SK-N-SH treated with all-trans-retinoic acid at 6 μM for 48 hours (cell line): ENCODE results near the gene CD163.

Experiments
- BACH2 ChIP-seq: fragments of 250-450 bp; sonication (Bioruptor Pico); IDR thresholded peaks from 2 replicates; pipeline ENCODE4 v1.9.0; 2021; ENCODE audit warnings: mild to moderate bottlenecking, borderline replicate concordance
- GLIS3 ChIP-seq: fragments of 250-450 bp; sonication (Bioruptor Pico); IDR thresholded peaks from 2 replicates; pipeline ENCODE4 v1.5.0; 2020; ENCODE audit warnings: mild to moderate bottlenecking, moderate library complexity
- PPARA ChIP-seq: fragments of 250-450 bp; sonication (Bioruptor Pico); IDR thresholded peaks from 2 replicates; pipeline ENCODE4 v1.5.0; 2020; ENCODE audit warnings: mild to moderate bottlenecking, borderline replicate concordance
- RARB ChIP-seq: fragments of 250-450 bp; sonication (Bioruptor Pico); IDR thresholded peaks from 2 replicates; pipeline ENCODE4 v1.8.0; 2021; ENCODE audit warnings: mild to moderate bottlenecking, moderate library complexity
- ZFP3 ChIP-seq: fragments of 250-450 bp; sonication (Bioruptor Pico); IDR thresholded peaks from 2 replicates; pipeline ENCODE4 v1.5.0; 2020; ENCODE audit warnings: mild to moderate bottlenecking, moderate library complexity
- ZNF565 ChIP-seq: fragments of 450-650 bp; formaldehyde crosslinking; conservative IDR thresholded peaks from 2 replicates; pipeline ENCODE4 v1.5.0; 2020; ENCODE audit warnings: low read depth, mild to moderate bottlenecking, moderate library complexity
- ZNF8 ChIP-seq: fragments of 450-650 bp; formaldehyde crosslinking; IDR thresholded peaks from 2 replicates; pipeline ENCODE4 v1.5.0; 2020; ENCODE audit warnings: mild to moderate bottlenecking, moderate library complexity
- TF ChIP-seq, protein P1 (sequence below): fragments of 250-450 bp; sonication (Bioruptor Pico); IDR thresholded peaks from 2 replicates; pipeline ENCODE4 v1.8.0; 2020; ENCODE audit warnings: mild to moderate bottlenecking, moderate library complexity, borderline replicate concordance
- TF ChIP-seq, protein P2 (sequence below): fragments of 250-450 bp; sonication (Bioruptor Pico); IDR thresholded peaks from 2 replicates; pipeline ENCODE4 v1.5.1; 2020; ENCODE audit warnings: low read depth, mild to moderate bottlenecking, moderate library complexity
- TF ChIP-seq, protein P3 (sequence below): fragments of 250-450 bp; sonication (Bioruptor Pico); IDR thresholded peaks from 2 replicates; pipeline ENCODE4 v1.8.0; 2021; ENCODE audit warnings: low read depth, mild to moderate bottlenecking, moderate library complexity, borderline replicate concordance

DNA sequence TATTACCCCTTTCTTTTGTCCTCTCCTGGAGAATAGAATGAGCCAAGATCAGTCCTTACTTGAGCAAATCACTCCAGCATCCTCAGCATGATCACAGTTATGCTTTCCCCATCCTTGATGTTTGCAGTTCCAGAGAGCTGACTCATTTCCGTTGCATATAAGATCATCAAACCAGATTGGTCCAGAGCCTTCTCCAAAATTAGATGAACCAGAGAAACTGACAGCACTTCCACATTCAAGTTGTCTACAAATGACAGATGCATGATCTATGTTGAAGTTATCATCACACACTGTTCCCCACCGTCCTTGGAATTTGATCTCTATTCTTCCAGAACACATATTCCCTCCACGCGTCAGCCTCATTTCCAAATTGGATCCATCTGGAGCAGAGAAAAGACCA is 4.8 kb downstream of the CD163 start:
- TF ChIP-seq, protein P1, sequence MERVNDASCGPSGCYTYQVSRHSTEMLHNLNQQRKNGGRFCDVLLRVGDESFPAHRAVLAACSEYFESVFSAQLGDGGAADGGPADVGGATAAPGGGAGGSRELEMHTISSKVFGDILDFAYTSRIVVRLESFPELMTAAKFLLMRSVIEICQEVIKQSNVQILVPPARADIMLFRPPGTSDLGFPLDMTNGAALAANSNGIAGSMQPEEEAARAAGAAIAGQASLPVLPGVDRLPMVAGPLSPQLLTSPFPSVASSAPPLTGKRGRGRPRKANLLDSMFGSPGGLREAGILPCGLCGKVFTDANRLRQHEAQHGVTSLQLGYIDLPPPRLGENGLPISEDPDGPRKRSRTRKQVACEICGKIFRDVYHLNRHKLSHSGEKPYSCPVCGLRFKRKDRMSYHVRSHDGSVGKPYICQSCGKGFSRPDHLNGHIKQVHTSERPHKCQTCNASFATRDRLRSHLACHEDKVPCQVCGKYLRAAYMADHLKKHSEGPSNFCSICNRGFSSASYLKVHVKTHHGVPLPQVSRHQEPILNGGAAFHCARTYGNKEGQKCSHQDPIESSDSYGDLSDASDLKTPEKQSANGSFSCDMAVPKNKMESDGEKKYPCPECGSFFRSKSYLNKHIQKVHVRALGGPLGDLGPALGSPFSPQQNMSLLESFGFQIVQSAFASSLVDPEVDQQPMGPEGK (CRISPR knock-in tag) = no peak
- TF ChIP-seq RARB = no peak
- TF ChIP-seq, protein P2, sequence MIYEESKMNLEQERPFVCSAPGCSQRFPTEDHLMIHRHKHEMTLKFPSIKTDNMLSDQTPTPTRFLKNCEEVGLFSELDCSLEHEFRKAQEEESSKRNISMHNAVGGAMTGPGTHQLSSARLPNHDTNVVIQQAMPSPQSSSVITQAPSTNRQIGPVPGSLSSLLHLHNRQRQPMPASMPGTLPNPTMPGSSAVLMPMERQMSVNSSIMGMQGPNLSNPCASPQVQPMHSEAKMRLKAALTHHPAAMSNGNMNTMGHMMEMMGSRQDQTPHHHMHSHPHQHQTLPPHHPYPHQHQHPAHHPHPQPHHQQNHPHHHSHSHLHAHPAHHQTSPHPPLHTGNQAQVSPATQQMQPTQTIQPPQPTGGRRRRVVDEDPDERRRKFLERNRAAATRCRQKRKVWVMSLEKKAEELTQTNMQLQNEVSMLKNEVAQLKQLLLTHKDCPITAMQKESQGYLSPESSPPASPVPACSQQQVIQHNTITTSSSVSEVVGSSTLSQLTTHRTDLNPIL (CRISPR knock-in tag) = no peak
- no peak for TF ChIP-seq ZNF8 (CRISPR knock-in tag)
- no peak for TF ChIP-seq PPARA (CRISPR knock-in tag)
- TF ChIP-seq GLIS3 (CRISPR knock-in tag) = no peak
- TF ChIP-seq BACH2 (CRISPR knock-in tag) = no peak
- no peak for TF ChIP-seq ZNF565 (CRISPR knock-in tag)
- no peak for TF ChIP-seq ZFP3 (CRISPR knock-in tag)
- TF ChIP-seq, protein P3, sequence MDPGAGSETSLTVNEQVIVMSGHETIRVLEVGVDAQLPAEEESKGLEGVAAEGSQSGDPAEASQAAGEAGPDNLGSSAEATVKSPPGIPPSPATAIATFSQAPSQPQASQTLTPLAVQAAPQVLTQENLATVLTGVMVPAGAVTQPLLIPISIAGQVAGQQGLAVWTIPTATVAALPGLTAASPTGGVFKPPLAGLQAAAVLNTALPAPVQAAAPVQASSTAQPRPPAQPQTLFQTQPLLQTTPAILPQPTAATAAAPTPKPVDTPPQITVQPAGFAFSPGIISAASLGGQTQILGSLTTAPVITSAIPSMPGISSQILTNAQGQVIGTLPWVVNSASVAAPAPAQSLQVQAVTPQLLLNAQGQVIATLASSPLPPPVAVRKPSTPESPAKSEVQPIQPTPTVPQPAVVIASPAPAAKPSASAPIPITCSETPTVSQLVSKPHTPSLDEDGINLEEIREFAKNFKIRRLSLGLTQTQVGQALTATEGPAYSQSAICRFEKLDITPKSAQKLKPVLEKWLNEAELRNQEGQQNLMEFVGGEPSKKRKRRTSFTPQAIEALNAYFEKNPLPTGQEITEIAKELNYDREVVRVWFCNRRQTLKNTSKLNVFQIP (CRISPR knock-in tag) = no peak
